Measurements from ENCODE around the gene TMED4.
A peak's percentile ranks its signal among the peaks of the same experiment; 100 is the strongest.
"Not testable (repeated sequence)": the region's sequence is repeated elsewhere in the genome, so short reads cannot be mapped to it uniquely, and the experiment has no call there.

The TMED4 gene

GRCh38 chr7:44565795-44566559, 16.1 kb downstream of the TMED4 start:
- H3K4me3 ChIP-seq (ENCODE audit: insufficient read length, low read depth): no peak overlapping the region
- no peaks in the 10 kb centered on the region for H3K9me3 ChIP-seq (ENCODE audit: insufficient read depth, low read length)
- no peak overlapping the region for H3K9ac ChIP-seq (ENCODE audit: insufficient read length, low read depth)
- peaks cover 2% of the 10 kb centered on the region for H3K4me1 ChIP-seq (ENCODE audit: insufficient read depth, insufficient read length)
- no peak for DNase-seq (ENCODE audit: low read depth, low spot score)
- no peaks in the 10 kb centered on the region for H3K27me3 ChIP-seq (ENCODE audit: insufficient read depth, insufficient read length)
- TF ChIP-seq YY1 (IDR thresholded peaks at IDR 0.05; ENCODE audit: insufficient read depth, insufficient read length) (no peak), SUZ12 (IDR thresholded peaks at IDR 0.05; ENCODE audit: extremely low read depth, insufficient read depth, insufficient read length) (no peak), ZNF274 (IDR thresholded peaks at IDR 0.05; ENCODE audit: low read depth, low read length) (no peak)
- peaks cover 79% of the 10 kb centered on the region for H3K36me3 ChIP-seq (ENCODE audit: insufficient read depth, insufficient read length, low read length)

- no peak for TF ChIP-seq ZNF274 (IDR thresholded peaks at IDR 0.05; ENCODE audit: low read depth, low read length)
- TF ChIP-seq SUZ12 (IDR thresholded peaks at IDR 0.05; ENCODE audit: extremely low read depth, insufficient read depth, insufficient read length): no peak
- TF ChIP-seq YY1 (IDR thresholded peaks at IDR 0.05; ENCODE audit: insufficient read depth, insufficient read length): no peak
- peaks cover 73% of the 10 kb centered on the region for H3K36me3 ChIP-seq (ENCODE audit: insufficient read depth, insufficient read length, low read length)
- H3K4me3 ChIP-seq (ENCODE audit: insufficient read length, low read depth): no peak overlapping the region
- H3K27me3 ChIP-seq (ENCODE audit: insufficient read depth, insufficient read length): no peaks in the 10 kb centered on the region
- DNase-seq (ENCODE audit: low read depth, low spot score): peak; percentile 69
- H3K9ac ChIP-seq (ENCODE audit: insufficient read length, low read depth): no peak overlapping the region
- no peaks in the 10 kb centered on the region for H3K9me3 ChIP-seq (ENCODE audit: insufficient read depth, low read length)
- H3K4me1 ChIP-seq (ENCODE audit: insufficient read depth, insufficient read length): peaks cover 3% of the 10 kb centered on the region
These were observed 16.8 kb downstream of the TMED4 start for GRCh38 chr7:44565097-44565794.

GRCh38 chr7:44564606-44565005, 17.4 kb downstream of the TMED4 start:
- DNase-seq (ENCODE audit: low read depth, low spot score): no peak
- H3K9ac ChIP-seq (ENCODE audit: insufficient read length, low read depth): no peak overlapping the region
- H3K4me1 ChIP-seq (ENCODE audit: insufficient read depth, insufficient read length): peaks cover 4% of the 10 kb centered on the region
- no peaks in the 10 kb centered on the region for H3K9me3 ChIP-seq (ENCODE audit: insufficient read depth, low read length)
- peaks cover 66% of the 10 kb centered on the region for H3K36me3 ChIP-seq (ENCODE audit: insufficient read depth, insufficient read length, low read length)
- H3K27me3 ChIP-seq (ENCODE audit: insufficient read depth, insufficient read length): no peaks in the 10 kb centered on the region
- TF ChIP-seq YY1 (IDR thresholded peaks at IDR 0.05; ENCODE audit: insufficient read depth, insufficient read length) (no peak), SUZ12 (IDR thresholded peaks at IDR 0.05; ENCODE audit: extremely low read depth, insufficient read depth, insufficient read length) (no peak), ZNF274 (IDR thresholded peaks at IDR 0.05; ENCODE audit: low read depth, low read length) (no peak)
- no peak overlapping the region for H3K4me3 ChIP-seq (ENCODE audit: insufficient read length, low read depth)

- no peaks in the 10 kb centered on the region for H3K27me3 ChIP-seq (ENCODE audit: insufficient read depth, insufficient read length)
- no peak overlapping the region for H3K9ac ChIP-seq (ENCODE audit: insufficient read length, low read depth)
- TF ChIP-seq ZNF274 (IDR thresholded peaks at IDR 0.05; ENCODE audit: low read depth, low read length) (no peak), YY1 (IDR thresholded peaks at IDR 0.05; ENCODE audit: insufficient read depth, insufficient read length) (no peak), SUZ12 (IDR thresholded peaks at IDR 0.05; ENCODE audit: extremely low read depth, insufficient read depth, insufficient read length) (no peak)
- H3K9me3 ChIP-seq (ENCODE audit: insufficient read depth, low read length): no peaks in the 10 kb centered on the region
- DNase-seq (ENCODE audit: low read depth, low spot score): no peak
- H3K36me3 ChIP-seq (ENCODE audit: insufficient read depth, insufficient read length, low read length): peaks cover 53% of the 10 kb centered on the region
- no peak overlapping the region for H3K4me3 ChIP-seq (ENCODE audit: insufficient read length, low read depth)
- peaks cover 4% of the 10 kb centered on the region for H3K4me1 ChIP-seq (ENCODE audit: insufficient read depth, insufficient read length)
These were observed 18.8 kb downstream of the TMED4 start for GRCh38 chr7:44563171-44563679.

- not testable (repeated sequence) for DNase-seq (ENCODE audit: low read depth, low spot score); H3K4me3 ChIP-seq (ENCODE audit: insufficient read length, low read depth); H3K27me3 ChIP-seq (ENCODE audit: insufficient read depth, insufficient read length); H3K9me3 ChIP-seq (ENCODE audit: insufficient read depth, low read length); H3K9ac ChIP-seq (ENCODE audit: insufficient read length, low read depth); H3K4me1 ChIP-seq (ENCODE audit: insufficient read depth, insufficient read length)
- peaks cover 46% of the 10 kb centered on the region for H3K36me3 ChIP-seq (ENCODE audit: insufficient read depth, insufficient read length, low read length)
These were observed 19.4 kb downstream of the TMED4 start for GRCh38 chr7:44562622-44562962.

- H3K9ac ChIP-seq (ENCODE audit: insufficient read length, low read depth): no peak overlapping the region
- no peaks in the 10 kb centered on the region for H3K9me3 ChIP-seq (ENCODE audit: insufficient read depth, low read length)
- TF ChIP-seq YY1 (IDR thresholded peaks at IDR 0.05; ENCODE audit: insufficient read depth, insufficient read length) (no peak), SUZ12 (IDR thresholded peaks at IDR 0.05; ENCODE audit: extremely low read depth, insufficient read depth, insufficient read length) (no peak), ZNF274 (IDR thresholded peaks at IDR 0.05; ENCODE audit: low read depth, low read length) (no peak)
- no peak for DNase-seq (ENCODE audit: low read depth, low spot score)
- H3K36me3 ChIP-seq (ENCODE audit: insufficient read depth, insufficient read length, low read length): peaks cover 41% of the 10 kb centered on the region
- H3K4me1 ChIP-seq (ENCODE audit: insufficient read depth, insufficient read length): peaks cover 4% of the 10 kb centered on the region
- H3K4me3 ChIP-seq (ENCODE audit: insufficient read length, low read depth): no peak overlapping the region
- H3K27me3 ChIP-seq (ENCODE audit: insufficient read depth, insufficient read length): no peaks in the 10 kb centered on the region
These were observed 19.9 kb downstream of the TMED4 start for GRCh38 chr7:44561962-44562621.

- no peak for DNase-seq (ENCODE audit: low read depth, low spot score)
- no peak overlapping the region for H3K4me3 ChIP-seq (ENCODE audit: insufficient read length, low read depth)
- H3K9ac ChIP-seq (ENCODE audit: insufficient read length, low read depth): no peak overlapping the region
- peaks cover 35% of the 10 kb centered on the region for H3K36me3 ChIP-seq (ENCODE audit: insufficient read depth, insufficient read length, low read length)
- no peaks in the 10 kb centered on the region for H3K27me3 ChIP-seq (ENCODE audit: insufficient read depth, insufficient read length)
- TF ChIP-seq YY1 (IDR thresholded peaks at IDR 0.05; ENCODE audit: insufficient read depth, insufficient read length): no peak
- no peak for TF ChIP-seq ZNF274 (IDR thresholded peaks at IDR 0.05; ENCODE audit: low read depth, low read length)
- TF ChIP-seq SUZ12 (IDR thresholded peaks at IDR 0.05; ENCODE audit: extremely low read depth, insufficient read depth, insufficient read length): no peak
- H3K9me3 ChIP-seq (ENCODE audit: insufficient read depth, low read length): no peaks in the 10 kb centered on the region
- H3K4me1 ChIP-seq (ENCODE audit: insufficient read depth, insufficient read length): peaks cover 4% of the 10 kb centered on the region
These were observed 20.6 kb downstream of the TMED4 start for GRCh38 chr7:44561481-44561880.
